MM.1S (cell line): ENCODE results near the gene TCF19.
A peak's percentile ranks its signal among the peaks of the same experiment; 100 is the strongest.

Experiments
- DNase-seq: peaks from one replicate; pipeline ENCODE4 v3.0.0-alpha.2; 2015
- H2AFZ ChIP-seq: fragments of 300-600 bp; sonication (generic); 2 replicates; pipeline ENCODE4 v1.6.0; 2016; ENCODE audit warnings: antibody characterized with exemption, low read length
- H3F3A ChIP-seq: fragments of 300-600 bp; sonication (generic); 2 replicates; pipeline ENCODE4 v1.6.1; 2016; ENCODE audit warnings: mild to moderate bottlenecking, antibody characterized with exemption, low read length, moderate library complexity, mixed read lengths; ENCODE audit not compliant: insufficient read depth
- H3K27ac ChIP-seq: fragments of 300-600 bp; sonication (generic); 2 replicates; pipeline ENCODE4 v1.5.1; 2016; ENCODE audit warnings: mild to moderate bottlenecking, low read length
- H3K27me3 ChIP-seq: fragments of 300-600 bp; sonication (generic); replicated peaks from 2 replicates; pipeline ENCODE4 v1.6.0; 2016; ENCODE audit warnings: low read length; ENCODE audit not compliant: insufficient read depth
- H3K36me3 ChIP-seq: fragments of 300-600 bp; sonication (generic); replicated peaks from 2 replicates; pipeline ENCODE4 v1.6.1; 2016; ENCODE audit warnings: mild to moderate bottlenecking, low read length, mixed read lengths; ENCODE audit not compliant: insufficient read depth
- H3K4me1 ChIP-seq: fragments of 300-600 bp; sonication (generic); 2 replicates; pipeline ENCODE4 v1.6.1; 2016; ENCODE audit warnings: low read length, mixed read lengths
- H3K4me2 ChIP-seq: fragments of 300-600 bp; sonication (generic); 2 replicates; pipeline ENCODE4 v1.6.0; 2016; ENCODE audit warnings: low read depth, low read length
- H3K4me3 ChIP-seq: fragments of 300-600 bp; sonication (generic); 2 replicates; pipeline ENCODE4 v1.5.1; 2016; ENCODE audit warnings: low read length, mixed read lengths
- H3K79me2 ChIP-seq: fragments of 300-600 bp; sonication (generic); 2 replicates; pipeline ENCODE4 v1.6.1; 2016; ENCODE audit warnings: mixed run types, low read length, mixed read lengths
- H3K9ac ChIP-seq: fragments of 300-600 bp; sonication (generic); 2 replicates; pipeline ENCODE4 v1.6.1; 2016; ENCODE audit warnings: low read length, mixed read lengths
- H3K9me2 ChIP-seq: fragments of 300-600 bp; sonication (generic); replicated peaks from 2 replicates; pipeline ENCODE4 v1.6.1; 2016; ENCODE audit warnings: mild to moderate bottlenecking, low read length, mixed read lengths; ENCODE audit not compliant: insufficient read depth
- H3K9me3 ChIP-seq: fragments of 300-600 bp; sonication (generic); replicated peaks from 2 replicates; pipeline ENCODE4 v1.6.1; 2016; ENCODE audit warnings: mild to moderate bottlenecking, low read length, mixed read lengths; ENCODE audit not compliant: insufficient read depth
- H4K20me1 ChIP-seq: fragments of 300-600 bp; sonication (generic); 2 replicates; pipeline ENCODE4 v1.6.1; 2016; ENCODE audit warnings: mild to moderate bottlenecking, low read length, moderate library complexity, mixed read lengths; ENCODE audit not compliant: insufficient read depth
- CTCF ChIP-seq: fragments of 300-600 bp; sonication (generic); IDR thresholded peaks from 2 replicates; pipeline ENCODE4 v1.5.1; 2016; ENCODE audit warnings: antibody characterized with exemption, low read length, mixed read lengths
- EZH2 ChIP-seq: fragments of 300-600 bp; sonication (generic); optimal IDR thresholded peaks from 2 replicates; pipeline ENCODE3; 2017; ENCODE audit warnings: low read depth, mild to moderate bottlenecking, antibody characterized with exemption, low read length, mixed read lengths
- EZH2phosphoT487 ChIP-seq: fragments of 300-600 bp; sonication (generic); IDR thresholded peaks from 2 replicates; pipeline ENCODE4 v1.6.1; 2018; ENCODE audit warnings: antibody characterized with exemption, low read length

TCF19 gene

GRCh38 chr6:31158140-31158862 is at the start of gene TCF19:
Gene TCF19 (plus strand): TSS chr6:31158589. CDS start chr6:31159470, 881 bp downstream.
- peak within 1 kb of the TSS; percentile 84 for H3K4me3 ChIP-seq
- H3K9me3 ChIP-seq = no peaks in the 10 kb centered on the region
- H2AFZ ChIP-seq = peak within 1 kb of the TSS; percentile 87
- H3K4me1 ChIP-seq = peaks cover 29% of the 10 kb centered on the region
- no peaks in the 10 kb centered on the region for H3K27me3 ChIP-seq
- H3K9me2 ChIP-seq = no peaks in the 10 kb centered on the region
- H3K27ac ChIP-seq = peak within 1 kb of the TSS; percentile 46; the same call in 1 of the 2 replicates
- DNase-seq = peak; percentile 98
- H3F3A ChIP-seq = 0 out of 2 replicates have a peak, but pooled peaks cover 8% of the 10 kb centered on the region
- peak within 1 kb of the TSS; percentile 98 for H3K4me2 ChIP-seq
- TF ChIP-seq CTCF (no peak), EZH2phosphoT487 (no peak), EZH2 (no peak)
- no peaks in the 10 kb centered on the region; the same call in 1 of the 2 replicates for H4K20me1 ChIP-seq
- H3K36me3 ChIP-seq = no peaks in the 10 kb centered on the region
- H3K79me2 ChIP-seq = peaks cover 40% of the 10 kb centered on the region
- peak within 1 kb of the TSS; percentile 85 for H3K9ac ChIP-seq

- Histone ChIP-seq H3K4me1 (no peaks in the 10 kb centered on the region), H3K4me2 (no peak overlapping the region), H3K27me3 (peaks cover 61% of the 10 kb centered on the region), H3K9ac (no peak overlapping the region), H3K9me3 (no peaks in the 10 kb centered on the region), H3K79me2 (no peaks in the 10 kb centered on the region), H3F3A (no peaks in the 10 kb centered on the region), H4K20me1 (no peaks in the 10 kb centered on the region), H3K4me3 (no peak overlapping the region), H3K27ac (no peak overlapping the region), H3K9me2 (no peaks in the 10 kb centered on the region), H2AFZ (no peak overlapping the region), H3K36me3 (no peaks in the 10 kb centered on the region)
- TF ChIP-seq CTCF (no peak), EZH2phosphoT487 (no peak), EZH2 (no peak)
- no peak for DNase-seq
Measured at GRCh38 chr6:31110825-31111582, 47.4 kb upstream of the TCF19 start.

GRCh38 chr6:31111712-31112111 is 46.7 kb upstream of the TCF19 start:
- no peak overlapping the region for H3K4me3 ChIP-seq
- no peaks in the 10 kb centered on the region for H4K20me1 ChIP-seq
- no peaks in the 10 kb centered on the region for H3K79me2 ChIP-seq
- H3K36me3 ChIP-seq = no peaks in the 10 kb centered on the region
- no peak overlapping the region for H3K27ac ChIP-seq
- H3K4me2 ChIP-seq = no peak overlapping the region
- H3K4me1 ChIP-seq = no peaks in the 10 kb centered on the region
- no peaks in the 10 kb centered on the region for H3K9me3 ChIP-seq
- no peak overlapping the region for H3K9ac ChIP-seq
- H2AFZ ChIP-seq = no peak overlapping the region
- DNase-seq = no peak
- TF ChIP-seq CTCF = no peak
- TF ChIP-seq EZH2 = no peak
- no peak for TF ChIP-seq EZH2phosphoT487
- H3K9me2 ChIP-seq = no peaks in the 10 kb centered on the region
- peaks cover 68% of the 10 kb centered on the region for H3K27me3 ChIP-seq
- no peaks in the 10 kb centered on the region for H3F3A ChIP-seq
